GM18868 (cell line): ENCODE data around the gene STK32B.
"Not testable (repeated sequence)": the region's sequence is repeated elsewhere in the genome, so short reads cannot be mapped to it uniquely, and the experiment has no call there.

Experiments
- ATAC-seq: cut with Tn5 transposase; IDR thresholded peaks from one replicate; pipeline ENCODE4 v1.9.1; 2021; ENCODE audit warnings: mild to moderate bottlenecking, moderate library complexity; ENCODE audit not compliant: unreplicated experiment

STK32B gene

DNA sequence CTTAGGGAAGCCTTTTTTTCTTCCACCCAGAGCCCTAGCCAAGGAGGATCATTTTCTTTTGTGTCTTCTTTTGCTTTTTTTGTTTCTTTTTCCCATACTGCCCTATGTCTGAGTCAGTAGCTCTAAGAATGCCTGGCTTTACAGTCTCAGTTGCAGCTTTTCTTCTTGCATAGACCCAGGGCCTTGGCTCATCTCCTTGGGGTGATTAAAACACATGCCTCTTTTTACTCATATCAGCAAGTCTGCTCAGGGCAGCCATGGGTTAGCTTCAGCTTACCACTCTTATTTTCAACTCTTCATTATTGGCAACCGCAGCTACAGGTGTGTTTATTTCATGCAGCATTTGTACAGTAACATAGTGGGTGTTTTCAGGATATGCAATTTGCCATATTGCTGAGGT, 196.5 kb downstream of the STK32B start:
- no peak for ATAC-seq

DNA sequence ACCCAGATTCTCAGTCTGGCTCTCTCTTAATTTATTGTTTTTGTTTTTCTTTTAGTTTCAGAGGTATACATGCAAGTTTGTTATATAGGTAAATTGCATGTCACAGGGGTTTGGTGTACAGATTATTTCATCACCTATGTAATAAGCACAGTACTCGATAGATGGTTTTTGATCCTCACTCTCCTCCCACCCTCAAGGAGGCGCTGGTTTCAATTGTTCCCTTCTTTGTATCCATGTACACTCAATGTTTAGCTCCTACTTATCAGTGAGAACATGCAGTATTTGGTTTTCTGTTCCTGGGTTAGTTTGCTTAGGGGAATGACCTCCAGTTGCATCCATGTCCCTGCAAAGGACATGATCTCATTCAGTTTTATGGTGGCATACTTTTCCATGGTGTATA, 198.4 kb downstream of the STK32B start:
- no peak for ATAC-seq

GRCh38 chr4:5250536-5250935, 199.3 kb downstream of the STK32B start:
- ATAC-seq, result not testable (repeated sequence)

DNA sequence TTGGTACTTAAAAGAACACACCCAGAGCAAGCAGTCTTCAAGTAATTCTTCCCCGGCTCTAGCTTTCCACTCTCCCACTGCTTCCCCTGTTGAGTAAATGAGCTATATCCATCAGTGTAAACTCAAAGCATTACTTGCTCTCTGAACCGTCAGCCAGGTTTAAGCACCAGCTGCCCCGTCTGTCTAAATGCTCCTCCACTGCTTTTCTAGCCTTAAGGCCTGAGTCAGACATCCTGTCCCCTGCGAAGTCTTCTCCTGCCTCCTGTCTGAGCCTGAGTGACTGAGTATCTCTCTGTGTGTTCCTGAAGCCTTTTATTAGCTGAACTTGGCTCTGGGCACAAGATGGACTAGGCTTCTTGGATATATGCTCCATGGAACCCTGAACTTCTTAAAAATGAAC, 205.1 kb downstream of the STK32B start:
- ATAC-seq, result no peak

- ATAC-seq, result no peak
Observed at GRCh38 chr4:5257086-5257485, 205.8 kb downstream of the STK32B start.

DNA sequence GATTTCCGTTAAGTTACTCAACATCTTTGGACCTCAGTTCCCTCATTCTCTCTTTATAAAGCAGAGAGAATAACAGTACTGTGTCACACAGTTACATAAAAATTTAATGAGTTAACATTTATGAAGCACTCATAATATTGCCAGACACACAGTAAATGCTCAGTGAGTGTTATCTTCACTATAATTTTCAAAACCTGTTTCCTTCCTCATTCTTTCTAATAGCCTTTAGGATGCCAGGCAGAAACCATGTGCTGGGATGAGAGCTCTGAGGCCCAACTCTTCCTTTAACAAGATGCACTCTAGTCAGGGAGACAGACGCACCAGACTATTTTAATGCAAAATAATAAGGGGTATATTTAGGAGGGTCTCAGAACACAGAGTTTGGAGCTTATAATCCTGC, 208.2 kb downstream of the STK32B start:
- ATAC-seq, result no peak

DNA sequence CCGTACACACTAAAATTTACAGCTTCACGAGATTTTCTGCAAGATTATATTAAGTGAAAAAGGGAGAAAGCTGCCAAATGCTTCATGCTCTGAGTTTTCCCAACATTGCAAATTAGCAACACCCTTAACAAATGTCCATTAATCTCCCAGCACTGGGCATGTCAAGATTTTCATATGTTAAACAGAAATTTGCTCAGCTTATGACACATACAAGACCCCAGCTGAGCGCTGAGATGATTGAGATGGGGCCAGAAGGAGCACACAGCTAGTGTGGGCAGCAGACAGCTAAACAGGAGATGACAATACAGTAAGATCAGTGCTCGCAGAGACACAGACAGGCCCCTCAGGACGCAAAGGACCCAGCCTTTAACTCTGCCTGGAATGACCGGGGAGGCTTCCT, 208.8 kb downstream of the STK32B start:
- ATAC-seq, result no peak

DNA sequence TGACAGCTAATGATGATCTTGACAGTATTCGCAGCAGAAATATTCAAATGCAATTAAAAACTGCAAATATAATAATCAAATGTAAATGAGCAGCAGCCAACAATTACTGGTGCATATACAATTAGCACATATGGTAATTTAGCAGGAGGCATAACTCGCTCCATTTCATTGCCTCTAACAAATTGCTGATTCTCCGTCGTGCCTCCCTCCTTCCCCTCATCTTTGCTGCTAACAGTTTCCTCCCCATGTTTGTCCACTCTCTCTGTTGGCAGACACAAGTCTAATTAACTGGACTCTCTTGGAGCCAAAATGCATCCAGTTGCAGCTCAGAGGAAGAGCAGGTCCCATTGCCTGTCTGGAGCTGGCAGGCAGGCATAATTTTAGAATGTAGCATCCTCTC, 210.6 kb downstream of the STK32B start:
- no peak for ATAC-seq

- no peak for ATAC-seq
Observed at GRCh38 chr4:5266991-5267390, 215.7 kb downstream of the STK32B start.

DNA sequence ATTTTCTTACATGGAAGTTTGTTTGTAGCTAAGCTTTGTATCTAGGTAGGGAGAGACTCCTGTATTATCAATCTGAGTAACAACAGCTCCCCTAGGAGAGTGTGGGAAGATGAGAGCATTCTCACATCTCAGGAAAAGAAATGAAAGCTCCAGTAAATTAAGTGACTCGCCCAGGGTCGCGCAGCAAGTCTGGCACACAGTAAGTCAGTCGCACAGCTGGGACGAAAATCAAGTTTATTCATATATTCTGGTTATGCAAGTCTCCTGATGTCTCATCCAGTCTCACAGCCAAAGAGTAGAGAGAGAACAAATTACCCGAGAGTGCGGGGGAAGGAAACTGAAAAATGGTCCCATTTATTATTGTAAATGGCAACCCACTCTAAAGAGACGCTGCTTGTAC, 216.1 kb downstream of the STK32B start:
- ATAC-seq, result no peak

DNA sequence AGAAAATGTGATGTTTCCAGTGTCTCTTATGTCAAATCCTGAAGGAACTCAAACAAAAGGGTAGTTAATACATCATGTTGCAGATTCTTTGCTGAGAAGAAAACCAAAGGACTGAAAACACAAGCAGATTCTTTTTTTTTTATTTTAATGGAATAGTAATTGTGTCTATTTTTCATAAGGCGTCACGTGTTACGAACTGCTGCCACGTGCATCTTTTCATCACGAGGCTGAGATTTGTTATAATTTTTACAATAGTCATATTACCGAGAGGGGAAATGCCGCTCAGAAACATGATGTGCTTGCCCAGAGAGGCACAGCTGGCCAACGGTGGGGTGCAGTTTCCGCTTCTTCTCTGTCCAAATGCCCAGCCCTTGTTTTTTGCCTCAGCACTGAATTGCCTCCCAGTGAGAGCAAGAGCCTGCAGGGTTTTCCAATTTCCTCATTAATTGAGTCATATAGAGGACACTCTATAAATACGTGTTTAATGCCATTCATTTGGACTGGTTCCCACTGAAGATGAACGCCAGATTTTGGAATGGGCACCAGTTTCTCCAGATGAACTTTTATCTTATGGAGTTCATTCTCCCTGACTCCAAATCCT, 225.3 kb downstream of the STK32B start:
- ATAC-seq, result no peak

DNA sequence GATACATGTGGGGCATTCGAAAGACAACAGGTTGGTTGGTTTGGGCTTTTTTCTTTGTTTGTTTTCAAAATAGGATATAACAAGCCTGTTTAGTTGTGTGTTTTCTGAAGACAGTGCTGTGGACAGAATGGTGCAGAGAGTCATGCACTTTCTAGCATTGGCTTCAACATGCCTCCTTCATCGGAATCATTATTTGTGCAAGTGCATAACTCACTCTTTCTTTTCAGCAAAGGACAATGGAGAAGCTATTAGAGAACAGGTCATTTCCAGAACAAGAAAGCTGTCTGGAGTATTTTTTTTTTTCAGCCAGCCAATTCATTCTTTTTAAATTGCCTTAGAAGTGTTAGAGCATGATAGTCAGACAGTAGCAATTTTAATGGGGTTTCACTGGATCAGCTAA, 225.8 kb downstream of the STK32B start:
- no peak for ATAC-seq

DNA sequence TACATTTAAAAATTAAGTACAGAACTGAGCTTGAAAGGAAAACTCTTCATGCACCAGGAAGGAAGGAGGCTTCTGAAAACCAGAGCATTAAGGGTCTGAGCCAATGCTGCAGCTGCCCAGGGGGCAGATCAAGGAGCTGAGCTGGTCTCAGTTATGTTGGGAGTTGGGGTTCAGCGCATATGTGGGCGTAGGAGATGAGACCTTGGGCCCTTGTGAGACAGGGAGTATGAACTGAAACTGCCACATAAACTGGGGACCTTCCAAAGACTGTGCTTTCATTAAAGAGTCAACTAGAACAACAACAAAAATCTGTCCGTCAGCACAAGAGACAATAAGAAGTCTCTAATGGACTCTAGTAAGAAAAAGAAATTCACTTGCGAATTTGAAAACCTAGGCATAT, 226.9 kb downstream of the STK32B start:
- no peak for ATAC-seq

GRCh38 chr4:5280069-5280468, 228.8 kb downstream of the STK32B start:
- not testable (repeated sequence) for ATAC-seq

GRCh38 chr4:5280828-5281227, 229.5 kb downstream of the STK32B start:
- ATAC-seq, result no peak

- no peak for ATAC-seq
Observed at GRCh38 chr4:5283837-5284236, 232.6 kb downstream of the STK32B start.

DNA sequence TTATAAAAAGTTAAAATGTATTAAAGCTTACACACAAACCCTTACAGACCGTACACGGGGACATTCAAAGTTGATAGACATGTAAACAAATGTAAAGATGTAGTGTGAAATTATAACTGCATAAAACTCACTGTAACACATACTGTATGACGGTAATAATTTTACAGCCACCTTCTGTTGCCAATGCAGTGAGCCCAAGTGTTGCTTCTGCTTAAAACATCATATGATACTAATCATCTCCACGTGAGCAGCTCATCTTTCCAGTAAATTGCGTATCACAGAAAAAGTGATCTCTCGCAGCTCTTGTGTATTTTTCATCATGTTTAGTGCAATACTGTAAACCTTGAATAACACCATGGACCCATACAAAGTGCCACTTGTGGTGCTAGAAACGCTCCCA, 233.2 kb downstream of the STK32B start:
- ATAC-seq, result no peak

DNA sequence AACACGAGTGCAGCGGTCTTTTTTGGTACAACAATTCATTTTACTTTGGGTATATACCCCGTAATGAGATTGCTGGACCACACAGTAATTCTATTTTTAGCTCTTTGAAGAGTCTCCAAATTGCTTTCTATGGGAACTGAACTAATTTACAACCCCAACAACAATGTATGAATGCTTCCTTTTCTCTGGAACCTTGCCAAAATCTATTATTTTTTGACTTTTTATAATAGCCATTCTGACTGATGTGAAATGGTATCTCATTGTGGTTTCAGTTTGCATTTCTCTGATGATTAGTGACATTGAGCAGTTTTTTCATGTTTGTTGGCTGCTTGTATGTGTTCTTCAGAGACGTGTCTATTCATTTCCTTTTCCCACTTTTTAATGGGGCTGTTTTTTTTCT, 240.8 kb downstream of the STK32B start:
- no peak for ATAC-seq

- ATAC-seq, result not testable (repeated sequence)
Observed at GRCh38 chr4:5298000-5298787, 246.9 kb downstream of the STK32B start.

GRCh38 chr4:5300283-5300682, 249.0 kb downstream of the STK32B start:
- ATAC-seq, result no peak

DNA sequence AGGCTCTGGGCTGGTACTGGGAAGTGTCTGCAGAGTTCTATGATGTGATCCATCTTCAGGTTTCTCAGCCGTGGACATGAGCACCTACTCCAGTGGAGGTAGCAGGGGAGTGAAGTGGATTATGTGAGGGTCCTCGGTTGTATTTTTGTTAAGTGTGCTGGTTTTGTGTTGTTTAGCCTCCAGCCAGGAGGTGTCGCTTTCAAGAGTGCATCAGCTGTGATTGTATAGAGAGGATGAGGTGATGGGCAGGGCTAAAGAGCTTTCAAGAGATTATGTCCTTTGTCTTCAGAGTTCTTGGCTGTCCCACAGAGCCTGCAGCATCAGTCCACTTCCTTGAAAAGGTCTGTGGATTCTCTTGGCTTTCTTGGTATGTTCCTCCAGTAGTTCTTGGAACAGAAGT, 256.6 kb downstream of the STK32B start:
- no peak for ATAC-seq

- no peak for ATAC-seq
Observed at GRCh38 chr4:5322321-5322720, 271.0 kb downstream of the STK32B start.
